MV-4-11 (cell line): Measurements from ENCODE around the gene TCHP.
A peak's percentile ranks its signal among the peaks of the same experiment; 100 is the strongest.
"Not testable (repeated sequence)": the region's sequence is repeated elsewhere in the genome, so short reads cannot be mapped to it uniquely, and the experiment has no call there.

Experiments used
- DNase-seq: peaks from one replicate; lab custom pipeline; 2025; lab: John Stamatoyannopoulos, UW

The TCHP gene

GRCh38 chr12:109899783-109900751 is at the start of gene TCHP:
TSS of gene TCHP (plus strand) at chr12:109900274. CDS start at chr12:109903027, 2,753 bp downstream.
- DNase-seq = peak; percentile 87

GRCh38 chr12:109850518-109850917 is 49.6 kb upstream of the TCHP start:
- not testable (repeated sequence) for DNase-seq

- no peak for DNase-seq
Observed at GRCh38 chr12:109855377-109855776, 44.7 kb upstream of the TCHP start.

GRCh38 chr12:109857715-109858114 is 42.4 kb upstream of the TCHP start:
- DNase-seq = no peak

- DNase-seq = no peak
Observed at GRCh38 chr12:109858764-109859163, 41.3 kb upstream of the TCHP start.

GRCh38 chr12:109860977-109861376 is 39.1 kb upstream of the TCHP start:
- DNase-seq = no peak

GRCh38 chr12:109861689-109862314 is 38.3 kb upstream of the TCHP start:
- no peak for DNase-seq

GRCh38 chr12:109862491-109862890 is 37.6 kb upstream of the TCHP start:
- DNase-seq = not testable (repeated sequence)

GRCh38 chr12:109863847-109864712 is 36.0 kb upstream of the TCHP start:
- DNase-seq = peak; percentile 68

GRCh38 chr12:109864916-109865315 is 35.2 kb upstream of the TCHP start:
- DNase-seq = no peak

- DNase-seq = peak; percentile 47
Observed at GRCh38 chr12:109868182-109869051, 31.7 kb upstream of the TCHP start.

GRCh38 chr12:109870648-109871047 is 29.4 kb upstream of the TCHP start:
- peak; percentile 59 for DNase-seq

GRCh38 chr12:109871668-109872314 is 28.3 kb upstream of the TCHP start:
- DNase-seq = no peak

- DNase-seq = peak; percentile 59
Observed at GRCh38 chr12:109873653-109874052, 26.4 kb upstream of the TCHP start.

- DNase-seq = no peak
Observed at GRCh38 chr12:109875572-109876131, 24.4 kb upstream of the TCHP start.

- no peak for DNase-seq
Observed at GRCh38 chr12:109876406-109876805, 23.7 kb upstream of the TCHP start.

- DNase-seq = no peak
Observed at GRCh38 chr12:109877504-109878246, 22.4 kb upstream of the TCHP start.

GRCh38 chr12:109878247-109878625 is 21.8 kb upstream of the TCHP start:
- DNase-seq = no peak

- peak; percentile 63 for DNase-seq
Observed at GRCh38 chr12:109878749-109879148, 21.3 kb upstream of the TCHP start.
